A549 treated with ZK216348 at 1 μM for 4 hours (cell line): ENCODE results near the gene FAM237A. TPM values are rescaled to one million over a fixed set of nuclear protein-coding genes. Genes with fewer than 3 reads are reported as not detected.

Experiments used
- total RNA-seq: library from RNA; stranded (reverse); fragments of 200-300 nt; extraction: Qiagen RNA extraction; gene quantifications from 5 replicates; pipeline ENCODE4 v1.2.3, GENCODE V29; 2022; ENCODE audit warnings: low read depth

The FAM237A gene
- not detected in 5 replicates for total RNA-seq

DNA sequence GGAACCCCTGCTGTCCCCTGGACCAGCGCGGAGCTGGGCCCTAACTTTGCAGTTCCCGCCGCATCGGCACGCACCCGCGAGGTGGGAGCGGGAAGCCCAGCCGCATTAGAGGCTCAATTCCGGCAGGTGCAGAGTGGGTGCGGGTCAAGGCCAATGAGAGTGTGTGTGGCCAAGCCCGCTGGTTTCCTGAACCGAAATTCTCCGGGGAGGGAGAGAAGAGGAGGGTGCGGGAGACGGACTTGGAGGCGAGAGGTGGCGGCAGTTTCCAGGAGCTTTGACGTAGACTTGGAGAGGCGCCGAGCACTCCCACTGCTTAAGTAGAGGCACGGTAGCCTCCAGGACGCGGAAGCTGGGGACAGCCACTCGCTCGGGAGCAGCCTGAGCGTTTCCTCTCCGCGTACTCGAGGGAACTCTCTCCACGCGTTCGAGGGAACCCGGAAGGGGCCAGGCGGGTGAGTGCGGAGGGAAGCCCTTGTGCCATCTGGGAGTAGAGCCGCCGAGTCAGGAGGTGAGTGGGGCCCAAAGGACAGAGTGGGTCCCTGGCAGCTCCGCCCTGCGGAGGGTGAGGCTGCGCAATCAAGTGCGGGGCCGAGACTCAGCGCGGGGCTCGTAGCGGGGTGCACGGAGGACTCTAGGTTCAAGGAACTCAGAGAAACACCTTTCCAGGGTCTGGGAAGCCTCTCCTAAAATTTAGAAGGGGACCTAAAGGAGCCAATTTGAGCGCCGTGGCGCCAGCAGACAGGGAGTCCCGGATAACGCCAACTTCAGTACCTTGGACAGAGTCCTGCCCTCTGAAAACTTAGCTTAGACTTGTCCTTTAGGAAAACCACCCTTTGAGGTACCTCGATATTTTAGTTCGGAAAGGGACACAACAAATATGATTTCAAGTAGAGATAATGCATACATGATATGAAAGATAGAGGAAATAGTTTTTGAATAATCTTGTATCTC, at the start of gene FAM237A:
Gene FAM237A, plus strand, starts transcription at position 413 of the 951 bp plus-strand sequence. CDS start 1,750 bp downstream, outside the sequence.

Other genes starting within 250 kb of the FAM237A start
- 9.1 to 12.6 TPM (median 10.1 TPM) in 5 replicates for gene ADAM23, start 199.0 kb upstream of the FAM237A start, total RNA-seq
- not detected in 5 replicates for gene DYTN, start 75.9 kb downstream of the FAM237A start, total RNA-seq
- 1.6 to 2.5 TPM (median 1.7 TPM) in 5 replicates for gene MDH1B, start 122.8 kb downstream of the FAM237A start, total RNA-seq
- 22.5 to 36.0 TPM (median 33.7 TPM) in 5 replicates for gene FASTKD2, start 123.1 kb downstream of the FAM237A start, total RNA-seq